Transverse colon (tissue), 3 donors: ENCODE results near the gene HAPLN3.

ENCODE experiments used
- CTCF ChIP-seq, 5 experiments: fragments of 200-600 bp in 3 of 5; fragments of 450-650 bp in 2 of 5; sonication (generic) in 3 of 5; IDR thresholded peaks; 1 replicate in 2 of 5; 2 replicates in 3 of 5; pipeline ENCODE4 v1.5.1; 2016 to 2017; ENCODE audit warnings: antibody characterized with exemption in 5 of 5, inconsistent platforms in 3 of 5, mild to moderate bottlenecking in 2 of 5, moderate library complexity in 1 of 5
- POLR2A ChIP-seq: fragments of 450-650 bp; IDR thresholded peaks from one replicate; pipeline ENCODE4 v1.6.1; 2016; ENCODE audit warnings: antibody characterized with exemption, mild to moderate bottlenecking, moderate library complexity

- TF ChIP-seq CTCF (IDR thresholded peaks at IDR 0.05), result no peak
- TF ChIP-seq POLR2A, result no peak
Observed at GRCh38 chr15:88852476-88852875, 42.9 kb downstream of the HAPLN3 start.
